C4-2B (cell line): Measurements from ENCODE around the gene NR2E1.

Source experiments
- ZFX ChIP-seq: fragments of 450-650 bp; IDR thresholded peaks from 2 replicates; pipeline ENCODE4 v1.6.1; 2017
- TF ChIP-seq, protein P1 (sequence below): fragments of 450-650 bp; conservative IDR thresholded peaks from 2 replicates; pipeline ENCODE4 v1.5.1; 2017; ENCODE audit warnings: mild to moderate bottlenecking

- TF ChIP-seq, protein P1, sequence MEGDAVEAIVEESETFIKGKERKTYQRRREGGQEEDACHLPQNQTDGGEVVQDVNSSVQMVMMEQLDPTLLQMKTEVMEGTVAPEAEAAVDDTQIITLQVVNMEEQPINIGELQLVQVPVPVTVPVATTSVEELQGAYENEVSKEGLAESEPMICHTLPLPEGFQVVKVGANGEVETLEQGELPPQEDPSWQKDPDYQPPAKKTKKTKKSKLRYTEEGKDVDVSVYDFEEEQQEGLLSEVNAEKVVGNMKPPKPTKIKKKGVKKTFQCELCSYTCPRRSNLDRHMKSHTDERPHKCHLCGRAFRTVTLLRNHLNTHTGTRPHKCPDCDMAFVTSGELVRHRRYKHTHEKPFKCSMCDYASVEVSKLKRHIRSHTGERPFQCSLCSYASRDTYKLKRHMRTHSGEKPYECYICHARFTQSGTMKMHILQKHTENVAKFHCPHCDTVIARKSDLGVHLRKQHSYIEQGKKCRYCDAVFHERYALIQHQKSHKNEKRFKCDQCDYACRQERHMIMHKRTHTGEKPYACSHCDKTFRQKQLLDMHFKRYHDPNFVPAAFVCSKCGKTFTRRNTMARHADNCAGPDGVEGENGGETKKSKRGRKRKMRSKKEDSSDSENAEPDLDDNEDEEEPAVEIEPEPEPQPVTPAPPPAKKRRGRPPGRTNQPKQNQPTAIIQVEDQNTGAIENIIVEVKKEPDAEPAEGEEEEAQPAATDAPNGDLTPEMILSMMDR = no peak
- TF ChIP-seq ZFX = no peak
Measured at GRCh38 chr6:108222064-108222463, 56.2 kb downstream of the NR2E1 start.
